GM10248 (cell line): ENCODE measurements around the gene PRKAA1.
"Not testable (repeated sequence)": the region's sequence is repeated elsewhere in the genome, so short reads cannot be mapped to it uniquely, and the experiment has no call there.

Experiments
- CTCF ChIA-PET: fragments of 300-600 bp; sonication (Branson Sonifier 250); formaldehyde crosslinking; extraction: SDS; loops from one replicate; lab custom pipeline; 2021; ENCODE audit warnings: antibody characterized with exemption; lab: Yijun Ruan, JAX
- POLR2A ChIA-PET: fragments of 350-650 bp; sonication (Branson Sonifier 250); formaldehyde crosslinking; extraction: SDS; loops from one replicate; lab custom pipeline; 2020; ENCODE audit warnings: antibody characterized with exemption; lab: Yijun Ruan, JAX
- DNase-seq: peaks from one replicate; pipeline ENCODE4 v3.0.0; 2012; ENCODE audit errors: extremely low spot score
- TF ChIP-seq, protein P1 (sequence below): IDR thresholded peaks from 2 replicates; pipeline ENCODE4 v1.5.1; 2012; ENCODE audit warnings: mild to moderate bottlenecking, low read depth; ENCODE audit errors: extremely low read depth, missing control alignments, control extremely low read depth

The PRKAA1 gene

DNA sequence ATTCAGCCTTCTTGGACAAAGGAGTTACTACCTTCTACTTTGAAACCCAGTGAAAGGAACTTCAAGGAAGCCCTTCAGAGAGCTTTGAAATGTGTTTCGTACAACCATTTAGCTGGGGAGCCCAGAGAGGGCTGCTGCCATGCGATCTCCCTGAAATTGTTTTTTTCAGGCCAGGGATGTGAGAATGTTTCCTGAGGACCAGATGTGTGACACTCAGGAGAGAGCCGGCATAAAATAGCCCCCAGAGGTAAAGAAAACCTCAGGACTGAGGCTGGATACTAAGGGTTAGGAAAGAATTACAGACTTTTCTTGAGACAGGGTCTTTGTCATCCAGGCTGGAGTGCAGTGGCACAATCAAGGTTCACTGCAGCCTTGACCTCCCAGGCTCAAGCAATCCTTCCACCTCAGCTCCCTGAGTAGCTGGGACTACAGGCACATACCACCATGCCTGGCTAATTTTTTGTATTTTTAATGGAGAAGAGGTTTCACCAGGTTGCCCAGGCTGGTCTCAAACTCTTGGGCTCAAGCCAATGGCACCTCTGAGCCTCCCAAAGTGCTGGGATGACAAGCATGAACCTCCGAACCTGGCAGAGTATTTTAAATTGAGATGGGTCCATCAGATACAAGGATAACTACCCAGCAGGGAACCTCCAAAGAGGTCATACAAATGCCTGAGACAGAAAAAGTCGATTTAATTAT, 28.5 kb upstream of the PRKAA1 start:
- DNase-seq, result no peak
- ChIA-PET POLR2A (no interaction called here), CTCF (interaction anchor here (0.7 to 1.6 kb wide), 3 partner anchors 9 to 36 kb away, joined by 3 to 4 read pairs (median 4); no protein-coding TSS in a partner anchor)
- TF ChIP-seq, protein P1, sequence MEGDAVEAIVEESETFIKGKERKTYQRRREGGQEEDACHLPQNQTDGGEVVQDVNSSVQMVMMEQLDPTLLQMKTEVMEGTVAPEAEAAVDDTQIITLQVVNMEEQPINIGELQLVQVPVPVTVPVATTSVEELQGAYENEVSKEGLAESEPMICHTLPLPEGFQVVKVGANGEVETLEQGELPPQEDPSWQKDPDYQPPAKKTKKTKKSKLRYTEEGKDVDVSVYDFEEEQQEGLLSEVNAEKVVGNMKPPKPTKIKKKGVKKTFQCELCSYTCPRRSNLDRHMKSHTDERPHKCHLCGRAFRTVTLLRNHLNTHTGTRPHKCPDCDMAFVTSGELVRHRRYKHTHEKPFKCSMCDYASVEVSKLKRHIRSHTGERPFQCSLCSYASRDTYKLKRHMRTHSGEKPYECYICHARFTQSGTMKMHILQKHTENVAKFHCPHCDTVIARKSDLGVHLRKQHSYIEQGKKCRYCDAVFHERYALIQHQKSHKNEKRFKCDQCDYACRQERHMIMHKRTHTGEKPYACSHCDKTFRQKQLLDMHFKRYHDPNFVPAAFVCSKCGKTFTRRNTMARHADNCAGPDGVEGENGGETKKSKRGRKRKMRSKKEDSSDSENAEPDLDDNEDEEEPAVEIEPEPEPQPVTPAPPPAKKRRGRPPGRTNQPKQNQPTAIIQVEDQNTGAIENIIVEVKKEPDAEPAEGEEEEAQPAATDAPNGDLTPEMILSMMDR, result no peak

DNA sequence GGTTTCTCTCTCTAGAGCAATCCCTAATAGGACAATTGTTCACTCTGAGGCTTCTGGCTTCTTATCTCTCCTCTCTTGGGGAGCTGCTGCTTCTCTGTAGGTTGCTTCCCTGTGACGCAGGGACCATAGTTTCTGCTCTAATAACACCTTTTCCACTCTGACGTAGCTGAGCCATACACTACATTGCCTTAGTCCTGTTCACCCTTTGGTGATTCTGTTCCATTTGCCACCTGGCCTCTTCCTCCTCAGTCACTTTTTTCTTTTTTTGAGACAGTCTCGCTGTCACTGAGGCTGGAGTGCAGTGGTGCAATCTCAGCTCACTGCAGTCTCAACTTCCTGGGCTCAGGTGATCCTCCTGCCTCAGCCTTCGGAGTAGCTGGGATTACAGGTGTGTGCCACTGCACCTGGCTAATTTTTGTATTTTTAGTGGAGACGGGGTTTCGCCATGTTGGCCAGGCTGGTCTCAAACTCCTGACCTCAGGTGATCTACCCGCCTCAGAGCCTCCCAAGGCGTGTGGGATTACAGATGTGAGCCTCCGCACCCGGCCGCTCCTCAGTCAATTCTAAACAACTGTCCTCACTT, 27.4 kb upstream of the PRKAA1 start:
- POLR2A ChIA-PET, result interaction anchor here (0.5 kb wide), 1 partner anchor 56 kb away, joined by 7 read pairs; no protein-coding TSS in a partner anchor
- CTCF ChIA-PET, result interaction anchor here (0.7 to 1.6 kb wide), 4 partner anchors 8 to 28 kb away, joined by 3 to 4 read pairs (median 4); partner anchors contain the start of gene PRKAA1
- DNase-seq, result not testable (repeated sequence)

DNA sequence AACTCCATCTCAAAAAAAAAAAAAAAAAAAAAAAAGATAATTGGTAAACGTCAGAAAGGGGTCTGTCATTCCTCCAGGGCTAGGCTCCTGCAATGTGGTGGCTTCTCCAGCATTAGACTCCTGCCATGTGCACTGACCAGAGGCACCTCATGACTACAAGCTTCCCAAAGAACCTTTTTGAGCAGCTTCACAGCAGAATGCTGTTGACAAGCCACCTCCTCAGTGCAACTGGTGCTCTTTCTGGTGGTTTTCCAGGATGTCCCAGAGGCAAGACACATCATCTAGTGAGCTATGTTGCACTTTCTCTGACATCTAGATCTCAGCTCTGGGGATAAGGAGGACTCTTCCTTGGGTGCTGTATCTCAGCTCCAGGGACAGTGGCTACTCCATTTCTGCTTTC, 25.3 kb upstream of the PRKAA1 start:
- ChIA-PET CTCF (interaction anchor here (0.9 to 1.0 kb wide), 2 partner anchors 11 to 13 kb away, joined by 3 read pairs; no protein-coding TSS in a partner anchor), POLR2A (interaction anchor here (1.5 to 2.8 kb wide), 2 partner anchors 9 to 12 kb away, joined by 7 to 13 read pairs; partner anchors contain the start of gene RPL37)
- DNase-seq, result no peak
- TF ChIP-seq, protein P1, result no peak

DNA sequence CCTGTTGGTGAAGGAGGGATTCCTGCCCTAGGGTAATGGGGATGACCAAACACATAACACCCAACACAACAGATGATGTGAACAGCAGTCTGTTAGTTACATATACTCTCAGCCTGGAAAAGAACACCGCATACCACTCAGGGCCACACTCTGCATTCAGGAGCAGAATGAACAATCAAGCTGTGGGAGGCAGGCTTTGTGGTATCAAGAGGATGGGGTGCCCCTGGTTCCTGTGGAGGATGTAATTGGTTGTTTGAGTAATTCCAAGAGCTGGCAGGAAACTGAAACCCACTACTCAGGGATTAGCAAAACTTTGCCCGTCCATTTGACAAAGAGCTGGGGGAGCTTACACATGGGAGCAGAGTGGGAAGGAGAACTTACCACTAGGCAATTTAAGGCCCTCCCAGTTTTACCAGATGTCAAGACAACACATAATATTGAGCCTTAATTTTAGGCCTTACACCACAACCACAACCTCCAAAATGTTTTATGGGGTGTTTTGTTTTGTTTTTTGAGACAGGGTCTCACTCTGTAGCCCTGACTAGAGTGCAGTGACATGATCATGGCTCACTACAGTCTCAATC, 15.6 kb upstream of the PRKAA1 start:
- ChIA-PET POLR2A (interaction anchor here (0.6 to 1.0 kb wide), 2 partner anchors 18 to 550 kb away, joined by 3 to 6 read pairs; no protein-coding TSS in a partner anchor), CTCF (no interaction called here)
- no peak for DNase-seq
- TF ChIP-seq, protein P1, result no peak

DNA sequence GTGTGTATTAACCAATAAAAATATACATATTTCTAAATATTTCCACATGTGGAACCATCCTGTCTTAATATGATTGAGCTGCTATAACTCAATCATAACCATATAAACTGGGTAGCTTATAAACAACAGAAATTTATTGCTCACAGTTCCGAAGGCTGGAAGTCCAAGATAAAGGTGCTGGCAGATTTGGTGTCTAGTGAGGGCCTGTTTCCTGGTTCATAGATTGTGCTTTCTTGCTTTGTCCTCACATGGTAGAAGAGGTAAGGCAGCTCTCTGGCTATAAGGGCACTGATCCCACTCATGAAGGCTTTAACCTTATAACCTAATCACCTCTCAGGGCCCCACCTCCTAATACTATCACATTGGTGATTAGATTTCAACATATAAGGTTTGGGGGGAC, 14.0 kb upstream of the PRKAA1 start:
- ChIA-PET CTCF (interaction anchor here (0.7 to 1.3 kb wide), 4 partner anchors 9 to 66 kb away, joined by 3 read pairs; no protein-coding TSS in a partner anchor), POLR2A (no interaction called here)
- no peak for DNase-seq
- TF ChIP-seq, protein P1, result no peak

DNA sequence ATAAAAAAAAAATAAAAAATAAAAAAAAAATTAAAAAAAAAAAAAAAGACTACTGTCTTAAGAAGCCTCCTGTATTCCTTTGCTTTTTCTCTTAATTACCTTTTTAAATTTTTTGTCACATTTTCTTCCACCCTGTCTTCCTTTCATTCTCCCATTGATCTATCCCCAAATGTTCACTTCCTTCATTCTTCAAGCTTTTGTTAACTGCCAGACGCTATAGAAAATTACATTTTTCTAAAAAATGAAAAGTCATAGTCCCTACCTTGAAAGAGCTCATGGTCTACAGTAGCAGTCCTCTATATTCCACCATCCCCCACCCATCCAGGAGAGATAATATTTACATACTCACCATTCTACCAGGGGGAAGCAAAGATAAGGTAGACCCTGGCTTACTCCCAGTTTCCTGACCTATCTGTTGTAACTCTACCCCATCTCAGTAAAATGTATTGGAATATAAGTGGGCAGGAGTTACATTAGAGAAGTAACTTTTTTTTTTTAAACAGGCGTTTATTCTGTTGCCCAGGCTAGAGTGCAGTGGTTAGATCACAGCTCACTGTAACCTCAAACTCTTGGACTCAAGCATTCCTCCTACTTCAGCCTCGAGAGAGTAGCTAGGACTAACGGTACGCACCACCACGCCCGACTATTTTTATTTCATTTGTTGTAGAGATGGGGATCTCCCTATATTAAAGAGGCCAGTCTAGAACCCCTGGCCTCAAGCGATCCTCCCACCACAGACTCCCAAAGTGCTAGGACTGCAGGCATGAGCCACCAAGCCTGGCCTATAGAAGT, 3.8 kb upstream of the PRKAA1 start:
- CTCF ChIA-PET, result interaction anchor here (0.7 kb wide), 1 partner anchor 11 kb away, joined by 3 read pairs; no protein-coding TSS in a partner anchor
- DNase-seq, result no peak
- POLR2A ChIA-PET, result no interaction called here
- TF ChIP-seq, protein P1, result no peak
